Adrenal gland (tissue), 12 donors: ENCODE measurements around the gene FHL1. TPM values are rescaled to one million over a fixed set of nuclear protein-coding genes. Genes with fewer than 3 reads are reported as not detected.

Experiments used
- DNase-seq, 7 donors: peaks; one replicate each; pipeline ENCODE4 v3.0.0-alpha.2; 2019 to 2020
- H3K27ac ChIP-seq, 5 donors: fragments of 200-600 bp; sonication (generic) in 4 of 5; 1 replicate in 3 of 5; 2 replicates in 2 of 5; pipeline versions ENCODE4 v1.5.1 to v1.8.0; 2016 to 2020; ENCODE audit warnings: mild to moderate bottlenecking in 1 of 5
- H3K27me3 ChIP-seq: fragments of 200-600 bp; 2 replicates; pipeline ENCODE4 v1.8.0; 2021
- H3K36me3 ChIP-seq, 2 donors: fragments of 200-600 bp; replicated peaks in 1 of 2; 1 replicate in 1 of 2; 2 replicates in 1 of 2; pipeline versions ENCODE4 v1.5.1 to v1.8.0; 2018 to 2022
- H3K4me1 ChIP-seq, 2 donors: fragments of 200-600 bp; replicated peaks in 1 of 2; 1 replicate in 1 of 2; 2 replicates in 1 of 2; pipeline versions ENCODE4 v1.5.1 to v1.8.0; 2018 to 2021
- H3K4me3 ChIP-seq, 4 donors: fragments of 200-600 bp; sonication (generic) in 3 of 4; one replicate each; pipeline ENCODE4 v1.5.1; 2016 to 2018
- H3K9me3 ChIP-seq, 3 donors: fragments of 200-600 bp; sonication (generic) in 1 of 3; replicated peaks in 1 of 3; 1 replicate in 2 of 3; 2 replicates in 1 of 3; pipeline versions ENCODE4 v1.5.1 to v1.8.0; 2016 to 2021
- POLR2A ChIP-seq, 2 donors: fragments of 450-650 bp; IDR thresholded peaks; one replicate each; pipeline ENCODE4 v1.6.1; 2017; ENCODE audit warnings: antibody characterized with exemption in 2 of 2, mild to moderate bottlenecking in 2 of 2, moderate library complexity in 1 of 2
- WGBS, 4 donors: extraction: QIAGEN DNeasy Blood & Tissue Kit in 2 of 4; methylation state at CpG; one replicate each; pipeline versions ENCODE4 v1.1.5 to v1.1.7; 2013 to 2017; 5-methylcytosine and 5-hydroxymethylcytosine counted together
- intact Hi-C, 2 donors: fragments of 100-400 bp; cut with DNase I; formaldehyde crosslinking; loops; one replicate each; pipeline versions ENCODE4 v1.14.1 to v1.15.0; 2022 to 2023
- polyA plus RNA-seq, 3 donors: library from polyadenylated mRNA; stranded (reverse); fragments of 200-250 nt in 2 of 3; fragments of 350-450 nt in 1 of 3; fragmentation: Illumina TruSeq in 1 of 3; extraction: RNeasy Lipid Tissue Mini Kit (QIAGEN cat#74804) in 1 of 3; gene quantifications; one replicate each; pipeline ENCODE4 v1.2.3, GENCODE V29; 2013 to 2014
- total RNA-seq, 9 donors: library from RNA; depleted of rRNA in 4 of 9; stranded (reverse); fragments of >200 nt in 4 of 9; fragments of 120-200 nt in 1 of 9; fragmentation: NEBNext Ultra II Directional in 1 of 9; extraction: Animal tissue kit (Norgen Biotek cat#: 25700) in 1 of 9; gene quantifications; one replicate each; pipeline versions ENCODE4 v1.1.0 to v1.2.4, GENCODE V29; 2013 to 2023
- TF ChIP-seq, protein P1 (sequence below), 6 experiments: fragments of 450-650 bp in 4 of 6; fragments of 200-600 bp in 2 of 6; sonication (generic) in 1 of 6; IDR thresholded peaks; 1 replicate in 5 of 6; 2 replicates in 1 of 6; pipeline versions ENCODE4 v1.5.1 to v1.8.0; 2016 to 2021; ENCODE audit warnings: antibody characterized with exemption in 6 of 6, mild to moderate bottlenecking in 2 of 6, moderate library complexity in 1 of 6
- donor health status: healthy with polysubstance abuse.
- donor health status: Bipolar disorder and iron deficiency.
- donor health status: DM: yes; HTN: yes; CAD: no.
- donor health status: DM: no; HTN: no; CAD: no.
- donor health status: DM: no; HTN: no; CAD: no.
- donor health status: DM: yes; HTN: yes; CAD: no.

The FHL1 gene
- total and polyA plus RNA-seq, 12 donors, result 23.2 to 78.0 (median 50.0) TPM

DNA sequence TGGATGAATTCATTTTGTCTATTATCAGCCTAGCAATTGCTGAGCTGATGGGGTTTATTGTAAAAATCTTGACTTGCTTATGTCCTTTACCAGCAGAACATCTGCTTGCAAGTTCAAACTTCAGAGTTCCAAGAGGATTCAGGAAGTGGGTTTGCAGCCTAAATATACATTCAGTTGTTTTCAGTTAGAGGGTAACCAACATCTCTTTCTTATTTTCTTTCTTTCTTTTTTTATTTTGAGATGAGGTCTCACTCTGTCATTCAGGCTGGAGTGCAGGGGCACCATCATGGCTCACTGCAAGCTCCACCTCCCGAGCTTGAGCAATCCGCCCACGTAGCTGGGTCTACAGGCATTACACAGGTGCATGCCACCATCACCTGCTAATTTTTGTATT is 31.4 kb upstream of the FHL1 start:
- Histone ChIP-seq H3K4me3 (no peak overlapping the region), H3K27me3 (no peaks in the 10 kb centered on the region), H3K36me3 (no peaks in the 10 kb centered on the region), H3K27ac (no peak overlapping the region), H3K9me3 (no peaks in the 10 kb centered on the region), H3K4me1 (no peaks in the 10 kb centered on the region)
- no peak for DNase-seq
- intact Hi-C loops, result no loop called here
- 50 to 89% (median 70%) methylated on average over 3 of the region's 3 CpGs for WGBS, 4 donors
- TF ChIP-seq, protein P1, sequence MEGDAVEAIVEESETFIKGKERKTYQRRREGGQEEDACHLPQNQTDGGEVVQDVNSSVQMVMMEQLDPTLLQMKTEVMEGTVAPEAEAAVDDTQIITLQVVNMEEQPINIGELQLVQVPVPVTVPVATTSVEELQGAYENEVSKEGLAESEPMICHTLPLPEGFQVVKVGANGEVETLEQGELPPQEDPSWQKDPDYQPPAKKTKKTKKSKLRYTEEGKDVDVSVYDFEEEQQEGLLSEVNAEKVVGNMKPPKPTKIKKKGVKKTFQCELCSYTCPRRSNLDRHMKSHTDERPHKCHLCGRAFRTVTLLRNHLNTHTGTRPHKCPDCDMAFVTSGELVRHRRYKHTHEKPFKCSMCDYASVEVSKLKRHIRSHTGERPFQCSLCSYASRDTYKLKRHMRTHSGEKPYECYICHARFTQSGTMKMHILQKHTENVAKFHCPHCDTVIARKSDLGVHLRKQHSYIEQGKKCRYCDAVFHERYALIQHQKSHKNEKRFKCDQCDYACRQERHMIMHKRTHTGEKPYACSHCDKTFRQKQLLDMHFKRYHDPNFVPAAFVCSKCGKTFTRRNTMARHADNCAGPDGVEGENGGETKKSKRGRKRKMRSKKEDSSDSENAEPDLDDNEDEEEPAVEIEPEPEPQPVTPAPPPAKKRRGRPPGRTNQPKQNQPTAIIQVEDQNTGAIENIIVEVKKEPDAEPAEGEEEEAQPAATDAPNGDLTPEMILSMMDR (IDR thresholded peaks at IDR 0.05), result no peak
- no peak for TF ChIP-seq POLR2A (IDR thresholded peaks at IDR 0.05)

DNA sequence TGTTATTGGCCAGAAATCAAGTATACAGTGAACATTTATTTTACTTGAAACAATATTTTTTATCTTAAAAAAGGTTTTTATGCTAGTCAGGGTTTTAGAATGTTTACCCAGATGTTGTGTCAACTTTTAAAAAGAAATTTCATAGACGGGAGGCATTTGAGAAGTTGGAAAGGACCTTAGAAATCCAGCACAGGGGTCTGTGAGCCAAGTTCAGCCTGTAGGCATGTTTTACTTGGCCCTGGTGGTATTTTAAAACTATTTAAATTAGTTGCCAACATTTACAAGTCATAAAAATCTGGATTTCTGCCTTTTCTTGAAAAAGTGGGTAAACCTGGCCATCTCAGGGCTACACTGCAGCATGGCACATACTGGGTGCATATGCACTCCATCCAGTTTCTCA is 25.5 kb upstream of the FHL1 start:
- DNase-seq, result no peak
- H3K27me3 ChIP-seq, result no peaks in the 10 kb centered on the region
- no peaks in the 10 kb centered on the region for H3K9me3 ChIP-seq
- TF ChIP-seq, protein P1 (IDR thresholded peaks at IDR 0.05), result no peak
- no peak for TF ChIP-seq POLR2A (IDR thresholded peaks at IDR 0.05)
- H3K4me1 ChIP-seq, result no peaks in the 10 kb centered on the region
- 42 to 51% (median 48%) methylated on average over 1 of the region's 1 CpG for WGBS, 4 donors
- no peak overlapping the region for H3K4me3 ChIP-seq
- H3K27ac ChIP-seq, result no peak overlapping the region
- intact Hi-C loops, result no loop called here
- no peaks in the 10 kb centered on the region for H3K36me3 ChIP-seq

- Histone ChIP-seq H3K4me1 (no peaks in the 10 kb centered on the region), H3K36me3 (no peaks in the 10 kb centered on the region), H3K9me3 (no peaks in the 10 kb centered on the region), H3K4me3 (no peak overlapping the region), H3K27ac (no peak overlapping the region), H3K27me3 (no peaks in the 10 kb centered on the region)
- TF ChIP-seq POLR2A (IDR thresholded peaks at IDR 0.05), result no peak
- TF ChIP-seq, protein P1 (IDR thresholded peaks at IDR 0.05), result no peak
- DNase-seq, result no peak
- intact Hi-C loops, result no loop called here
- 56 to 94% (median 70%) methylated on average over 2 of the region's 2 CpGs for WGBS, 4 donors
Measured at GRCh38 chrX:136122207-136122606, 25.1 kb upstream of the FHL1 start.

GRCh38 chrX:136125106-136125505 is 22.2 kb upstream of the FHL1 start:
- no peaks in the 10 kb centered on the region for H3K36me3 ChIP-seq
- no peaks in the 10 kb centered on the region for H3K4me1 ChIP-seq
- H3K27me3 ChIP-seq, result no peaks in the 10 kb centered on the region
- no peak for DNase-seq
- H3K9me3 ChIP-seq, result no peaks in the 10 kb centered on the region
- intact Hi-C loops, result no loop called here
- TF ChIP-seq, protein P1 (IDR thresholded peaks at IDR 0.05), result no peak
- TF ChIP-seq POLR2A (IDR thresholded peaks at IDR 0.05), result no peak
- WGBS, 4 donors, result 82 to 90% (median 90%) methylated on average over 2 to 11 of the region's 11 CpGs
- H3K4me3 ChIP-seq, result no peak overlapping the region
- H3K27ac ChIP-seq, result no peak overlapping the region
